MM.1S (cell line): ENCODE data around the gene SUMO2.

ENCODE experiments used
- DNase-seq: peaks from one replicate; pipeline ENCODE4 v3.0.0-alpha.2; 2015
- H2AFZ ChIP-seq: fragments of 300-600 bp; sonication (generic); 2 replicates; pipeline ENCODE4 v1.6.0; 2016; ENCODE audit warnings: antibody characterized with exemption, low read length
- H3F3A ChIP-seq: fragments of 300-600 bp; sonication (generic); 2 replicates; pipeline ENCODE4 v1.6.1; 2016; ENCODE audit warnings: mild to moderate bottlenecking, antibody characterized with exemption, low read length, moderate library complexity, mixed read lengths; ENCODE audit not compliant: insufficient read depth
- H3K27ac ChIP-seq: fragments of 300-600 bp; sonication (generic); 2 replicates; pipeline ENCODE4 v1.5.1; 2016; ENCODE audit warnings: mild to moderate bottlenecking, low read length
- H3K27me3 ChIP-seq: fragments of 300-600 bp; sonication (generic); replicated peaks from 2 replicates; pipeline ENCODE4 v1.6.0; 2016; ENCODE audit warnings: low read length; ENCODE audit not compliant: insufficient read depth
- H3K36me3 ChIP-seq: fragments of 300-600 bp; sonication (generic); replicated peaks from 2 replicates; pipeline ENCODE4 v1.6.1; 2016; ENCODE audit warnings: mild to moderate bottlenecking, low read length, mixed read lengths; ENCODE audit not compliant: insufficient read depth
- H3K4me1 ChIP-seq: fragments of 300-600 bp; sonication (generic); 2 replicates; pipeline ENCODE4 v1.6.1; 2016; ENCODE audit warnings: low read length, mixed read lengths
- H3K4me2 ChIP-seq: fragments of 300-600 bp; sonication (generic); 2 replicates; pipeline ENCODE4 v1.6.0; 2016; ENCODE audit warnings: low read depth, low read length
- H3K4me3 ChIP-seq: fragments of 300-600 bp; sonication (generic); 2 replicates; pipeline ENCODE4 v1.5.1; 2016; ENCODE audit warnings: low read length, mixed read lengths
- H3K79me2 ChIP-seq: fragments of 300-600 bp; sonication (generic); 2 replicates; pipeline ENCODE4 v1.6.1; 2016; ENCODE audit warnings: mixed run types, low read length, mixed read lengths
- H3K9ac ChIP-seq: fragments of 300-600 bp; sonication (generic); 2 replicates; pipeline ENCODE4 v1.6.1; 2016; ENCODE audit warnings: low read length, mixed read lengths
- H3K9me2 ChIP-seq: fragments of 300-600 bp; sonication (generic); replicated peaks from 2 replicates; pipeline ENCODE4 v1.6.1; 2016; ENCODE audit warnings: mild to moderate bottlenecking, low read length, mixed read lengths; ENCODE audit not compliant: insufficient read depth
- H3K9me3 ChIP-seq: fragments of 300-600 bp; sonication (generic); replicated peaks from 2 replicates; pipeline ENCODE4 v1.6.1; 2016; ENCODE audit warnings: mild to moderate bottlenecking, low read length, mixed read lengths; ENCODE audit not compliant: insufficient read depth
- H4K20me1 ChIP-seq: fragments of 300-600 bp; sonication (generic); 2 replicates; pipeline ENCODE4 v1.6.1; 2016; ENCODE audit warnings: mild to moderate bottlenecking, low read length, moderate library complexity, mixed read lengths; ENCODE audit not compliant: insufficient read depth
- EZH2 ChIP-seq: fragments of 300-600 bp; sonication (generic); optimal IDR thresholded peaks from 2 replicates; pipeline ENCODE3; 2017; ENCODE audit warnings: low read depth, mild to moderate bottlenecking, antibody characterized with exemption, low read length, mixed read lengths
- EZH2phosphoT487 ChIP-seq: fragments of 300-600 bp; sonication (generic); IDR thresholded peaks from 2 replicates; pipeline ENCODE4 v1.6.1; 2018; ENCODE audit warnings: antibody characterized with exemption, low read length
- TF ChIP-seq, protein P1 (sequence below): fragments of 300-600 bp; sonication (generic); IDR thresholded peaks from 2 replicates; pipeline ENCODE4 v1.5.1; 2016; ENCODE audit warnings: antibody characterized with exemption, low read length, mixed read lengths

The SUMO2 gene

DNA sequence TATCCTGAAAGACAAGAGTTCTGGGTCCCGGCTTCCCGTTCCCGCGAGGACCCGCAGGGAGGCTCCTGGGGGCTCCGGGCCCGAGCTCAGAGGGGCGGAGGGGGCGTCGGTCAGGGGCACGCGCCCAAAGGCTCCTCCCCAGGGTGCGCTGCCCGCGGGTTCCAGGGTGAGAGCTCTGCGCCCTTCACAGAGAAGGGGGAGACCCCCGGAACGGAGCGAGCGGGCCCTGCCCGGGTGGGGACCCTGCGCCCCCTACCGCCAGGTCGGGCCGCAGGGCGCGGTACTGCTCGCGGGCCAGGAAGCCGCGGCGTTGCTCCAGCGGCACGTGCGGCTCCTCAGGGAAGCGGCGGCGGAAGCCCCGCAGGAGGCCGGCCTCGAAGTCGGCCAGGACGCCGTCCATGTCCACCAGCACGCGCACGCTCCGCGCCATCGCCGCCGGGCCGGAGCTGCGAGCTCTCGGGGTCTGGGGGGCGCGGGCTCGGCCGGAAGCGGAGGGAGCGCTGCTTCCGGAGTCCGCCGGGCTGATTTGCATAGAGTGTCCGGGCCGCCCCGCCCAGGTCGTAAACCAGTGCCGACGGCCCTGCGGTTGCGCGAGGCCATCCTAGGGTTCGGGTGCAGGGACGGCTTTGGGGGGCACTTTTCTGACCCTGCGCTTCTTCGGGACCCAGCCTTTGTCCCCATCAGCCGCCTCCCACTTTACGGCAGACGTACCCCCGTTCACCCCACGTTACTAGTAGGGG lies 51.3 kb downstream of the SUMO2 start, which contains the start of gene NT5C:
TSS of gene NT5C (minus strand) at position 465 of the 740 bp plus-strand sequence. CDS start at position 430, 35 bp downstream.
- no peaks in the 10 kb centered on the region for H4K20me1 ChIP-seq

DNA sequence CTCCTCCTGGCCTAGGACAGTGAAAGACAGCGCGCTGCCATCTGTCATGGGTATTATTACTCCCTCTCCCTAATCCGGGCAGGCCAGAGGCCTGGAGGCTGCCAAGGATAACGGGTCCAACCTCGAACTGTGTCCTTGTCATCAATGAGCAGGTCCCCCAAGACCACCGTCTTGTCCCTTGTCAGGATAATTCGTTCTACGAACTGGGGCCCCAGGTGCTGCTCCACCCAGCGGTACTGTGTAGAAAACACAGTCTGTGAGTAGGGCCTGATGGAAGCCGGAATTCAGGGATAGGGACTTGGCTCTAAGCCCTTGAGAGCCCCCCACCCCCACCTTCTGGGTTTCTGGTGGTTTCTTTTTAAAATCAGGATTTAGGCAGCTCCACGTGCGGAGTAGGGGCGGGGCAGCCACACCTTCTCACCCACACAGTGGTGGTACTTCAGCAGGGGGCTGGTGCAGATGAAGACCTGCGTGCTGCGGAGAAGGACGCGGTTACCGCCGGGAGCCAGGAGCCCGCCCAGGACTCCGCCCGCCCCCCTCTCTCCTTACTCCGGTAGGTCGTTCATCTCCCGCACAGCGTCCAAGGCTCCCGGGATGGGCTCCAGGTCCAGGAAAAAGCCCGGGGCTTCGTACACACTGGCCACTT lies 52.0 kb downstream of the SUMO2 start:
- Histone ChIP-seq H3K9me2 (no peaks in the 10 kb centered on the region), H3K4me3 (peak overlapping the region; percentile 85), H3K36me3 (no peaks in the 10 kb centered on the region), H3K9ac (peak overlapping the region; percentile 65), H3K4me2 (peak overlapping the region; percentile 90), H3K79me2 (peaks cover 6% of the 10 kb centered on the region; the same call in 1 of the 2 replicates), H3F3A (0 out of 2 replicates have a peak, but pooled peaks cover under 1% of the 10 kb centered on the region), H3K27ac (no peak overlapping the region), H3K4me1 (peaks cover 6% of the 10 kb centered on the region), H4K20me1 (no peaks in the 10 kb centered on the region), H2AFZ (peak overlapping the region; percentile 86), H3K27me3 (no peaks in the 10 kb centered on the region), H3K9me3 (no peaks in the 10 kb centered on the region)
- DNase-seq, result no peak
- no peak for TF ChIP-seq EZH2
- TF ChIP-seq, protein P1, sequence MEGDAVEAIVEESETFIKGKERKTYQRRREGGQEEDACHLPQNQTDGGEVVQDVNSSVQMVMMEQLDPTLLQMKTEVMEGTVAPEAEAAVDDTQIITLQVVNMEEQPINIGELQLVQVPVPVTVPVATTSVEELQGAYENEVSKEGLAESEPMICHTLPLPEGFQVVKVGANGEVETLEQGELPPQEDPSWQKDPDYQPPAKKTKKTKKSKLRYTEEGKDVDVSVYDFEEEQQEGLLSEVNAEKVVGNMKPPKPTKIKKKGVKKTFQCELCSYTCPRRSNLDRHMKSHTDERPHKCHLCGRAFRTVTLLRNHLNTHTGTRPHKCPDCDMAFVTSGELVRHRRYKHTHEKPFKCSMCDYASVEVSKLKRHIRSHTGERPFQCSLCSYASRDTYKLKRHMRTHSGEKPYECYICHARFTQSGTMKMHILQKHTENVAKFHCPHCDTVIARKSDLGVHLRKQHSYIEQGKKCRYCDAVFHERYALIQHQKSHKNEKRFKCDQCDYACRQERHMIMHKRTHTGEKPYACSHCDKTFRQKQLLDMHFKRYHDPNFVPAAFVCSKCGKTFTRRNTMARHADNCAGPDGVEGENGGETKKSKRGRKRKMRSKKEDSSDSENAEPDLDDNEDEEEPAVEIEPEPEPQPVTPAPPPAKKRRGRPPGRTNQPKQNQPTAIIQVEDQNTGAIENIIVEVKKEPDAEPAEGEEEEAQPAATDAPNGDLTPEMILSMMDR, result no peak
- no peak for TF ChIP-seq EZH2phosphoT487

More for the DNA sequence above, 51.3 kb downstream of the SUMO2 start, which contains the start of gene NT5C:
- Histone ChIP-seq H3K9ac (peak within 1 kb of the TSS; percentile 65), H3K27ac (peak within 1 kb of the TSS; percentile 11; the same call in 1 of the 2 replicates), H3K27me3 (no peaks in the 10 kb centered on the region), H3F3A (peaks cover 6% of the 10 kb centered on the region; the same call in 1 of the 2 replicates), H3K9me3 (no peaks in the 10 kb centered on the region), H3K9me2 (no peaks in the 10 kb centered on the region), H3K36me3 (no peaks in the 10 kb centered on the region), H2AFZ (peak within 1 kb of the TSS; percentile 86), H3K79me2 (peaks cover 6% of the 10 kb centered on the region; the same call in 1 of the 2 replicates), H3K4me2 (peak within 1 kb of the TSS; percentile 90), H3K4me1 (no peaks in the 10 kb centered on the region), H3K4me3 (peak within 1 kb of the TSS; percentile 85)
- DNase-seq, result peak; percentile 85
- TF ChIP-seq EZH2, result no peak
- TF ChIP-seq, protein P1, result peak; percentile 61

DNA sequence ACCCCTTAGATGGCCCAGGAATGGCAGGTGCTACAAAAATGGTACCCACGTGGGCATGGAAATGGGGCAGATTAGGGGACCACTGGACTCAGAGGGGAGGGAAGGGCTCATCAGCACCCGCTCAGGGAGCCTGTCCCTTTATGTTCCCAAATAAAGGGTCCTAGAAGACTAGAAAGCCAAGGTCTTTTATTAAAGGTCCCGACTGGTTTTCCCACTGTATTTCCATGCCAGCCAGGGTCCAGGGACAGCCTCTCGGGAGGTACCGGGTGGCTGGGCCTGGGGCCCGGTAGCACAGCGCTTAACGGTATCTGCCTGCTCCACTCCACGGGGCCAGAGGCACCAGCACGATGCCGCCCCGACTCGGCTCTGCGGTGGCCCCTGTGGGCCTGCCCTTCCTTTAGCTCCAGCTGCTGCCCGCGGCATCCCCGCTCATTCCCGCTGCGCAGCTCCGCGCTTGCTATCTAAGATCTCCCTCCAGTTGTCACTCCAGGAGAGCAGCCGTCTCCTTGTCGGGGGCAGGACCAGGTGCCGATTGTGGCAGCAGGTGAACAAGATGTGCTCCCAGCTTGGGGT lies 52.6 kb downstream of the SUMO2 start:
- no peaks in the 10 kb centered on the region for H3K9me2 ChIP-seq
- H4K20me1 ChIP-seq, result no peaks in the 10 kb centered on the region
- H3K9me3 ChIP-seq, result no peaks in the 10 kb centered on the region
- peaks cover 7% of the 10 kb centered on the region for H3K4me1 ChIP-seq
- no peak overlapping the region for H2AFZ ChIP-seq
- H3F3A ChIP-seq, result no peaks in the 10 kb centered on the region
- TF ChIP-seq EZH2phosphoT487, result no peak
- TF ChIP-seq, protein P1, result no peak
- H3K79me2 ChIP-seq, result peaks cover 6% of the 10 kb centered on the region; the same call in 1 of the 2 replicates
- no peak overlapping the region for H3K9ac ChIP-seq
- H3K27me3 ChIP-seq, result no peaks in the 10 kb centered on the region
- no peaks in the 10 kb centered on the region for H3K36me3 ChIP-seq
- no peak overlapping the region for H3K4me3 ChIP-seq
- no peak for DNase-seq
- H3K4me2 ChIP-seq, result peak overlapping the region; percentile 90
- H3K27ac ChIP-seq, result no peak overlapping the region
